Nephron (organoid): ENCODE measurements around the gene PRKCH.
A peak's percentile ranks its signal among the peaks of the same experiment; 100 is the strongest.

Source experiments
- H3K27ac Mint-ChIP-seq, 3 experiments: 2 replicates each; pipeline ENCODE4 v1.8.0; 2020; ENCODE audit warnings: mixed read lengths in 3 of 3, mild to moderate bottlenecking in 2 of 3, moderate library complexity in 1 of 3
- H3K27me3 Mint-ChIP-seq: 2 replicates; pipeline ENCODE4 v1.8.0; 2021; ENCODE audit warnings: low read depth, mild to moderate bottlenecking, moderate library complexity, mixed read lengths
- H3K36me3 Mint-ChIP-seq: 2 replicates; pipeline ENCODE4 v1.8.0; 2020; ENCODE audit warnings: low read depth, mixed read lengths
- H3K4me1 Mint-ChIP-seq: 2 replicates; pipeline ENCODE4 v1.8.0; 2020; ENCODE audit warnings: mixed read lengths
- H3K4me3 Mint-ChIP-seq, 3 experiments: 2 replicates each; pipeline ENCODE4 v1.8.0; 2020; ENCODE audit warnings: mild to moderate bottlenecking in 3 of 3, mixed read lengths in 3 of 3, moderate library complexity in 2 of 3
- H3K9me3 Mint-ChIP-seq: 2 replicates; pipeline ENCODE4 v1.8.0; 2020; ENCODE audit warnings: mixed read lengths
- TF ChIP-seq, protein P1 (sequence below), 3 experiments: fragments of 200-600 bp; sonication (generic); IDR thresholded peaks; one replicate each; pipeline ENCODE4 v1.5.0; 2021; ENCODE audit warnings: antibody characterized with exemption in 3 of 3; ENCODE audit not compliant: unreplicated experiment in 3 of 3

Gene PRKCH

DNA sequence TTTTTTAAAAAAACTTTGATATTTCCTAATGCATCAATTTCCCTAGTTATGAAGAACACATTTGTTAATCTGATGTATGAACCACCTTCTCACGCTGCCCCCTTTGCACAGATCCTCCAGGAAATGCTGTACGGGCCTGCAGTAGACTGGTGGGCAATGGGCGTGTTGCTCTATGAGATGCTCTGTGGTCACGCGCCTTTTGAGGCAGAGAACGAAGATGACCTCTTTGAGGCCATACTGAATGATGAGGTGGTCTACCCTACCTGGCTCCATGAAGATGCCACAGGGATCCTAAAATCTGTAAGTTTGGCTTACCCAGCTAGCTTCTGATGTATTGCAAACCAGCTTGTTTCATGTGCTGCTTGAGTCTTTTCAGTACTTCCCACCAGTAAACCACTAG is 208.9 kb downstream of the PRKCH start:
- TF ChIP-seq, protein P1, sequence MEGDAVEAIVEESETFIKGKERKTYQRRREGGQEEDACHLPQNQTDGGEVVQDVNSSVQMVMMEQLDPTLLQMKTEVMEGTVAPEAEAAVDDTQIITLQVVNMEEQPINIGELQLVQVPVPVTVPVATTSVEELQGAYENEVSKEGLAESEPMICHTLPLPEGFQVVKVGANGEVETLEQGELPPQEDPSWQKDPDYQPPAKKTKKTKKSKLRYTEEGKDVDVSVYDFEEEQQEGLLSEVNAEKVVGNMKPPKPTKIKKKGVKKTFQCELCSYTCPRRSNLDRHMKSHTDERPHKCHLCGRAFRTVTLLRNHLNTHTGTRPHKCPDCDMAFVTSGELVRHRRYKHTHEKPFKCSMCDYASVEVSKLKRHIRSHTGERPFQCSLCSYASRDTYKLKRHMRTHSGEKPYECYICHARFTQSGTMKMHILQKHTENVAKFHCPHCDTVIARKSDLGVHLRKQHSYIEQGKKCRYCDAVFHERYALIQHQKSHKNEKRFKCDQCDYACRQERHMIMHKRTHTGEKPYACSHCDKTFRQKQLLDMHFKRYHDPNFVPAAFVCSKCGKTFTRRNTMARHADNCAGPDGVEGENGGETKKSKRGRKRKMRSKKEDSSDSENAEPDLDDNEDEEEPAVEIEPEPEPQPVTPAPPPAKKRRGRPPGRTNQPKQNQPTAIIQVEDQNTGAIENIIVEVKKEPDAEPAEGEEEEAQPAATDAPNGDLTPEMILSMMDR (IDR thresholded peaks at IDR 0.05; ENCODE audit: unreplicated experiment in 3 of 3): no peak
- Mint-ChIP-seq H3K9me3 (no peaks in the 10 kb centered on the region), H3K4me1 (peaks cover 24% of the 10 kb centered on the region), H3K36me3 (no peaks in the 10 kb centered on the region), H3K27me3 (peaks cover 8% of the 10 kb centered on the region), H3K27ac (no peak overlapping the region), H3K4me3 (no peak overlapping the region)

DNA sequence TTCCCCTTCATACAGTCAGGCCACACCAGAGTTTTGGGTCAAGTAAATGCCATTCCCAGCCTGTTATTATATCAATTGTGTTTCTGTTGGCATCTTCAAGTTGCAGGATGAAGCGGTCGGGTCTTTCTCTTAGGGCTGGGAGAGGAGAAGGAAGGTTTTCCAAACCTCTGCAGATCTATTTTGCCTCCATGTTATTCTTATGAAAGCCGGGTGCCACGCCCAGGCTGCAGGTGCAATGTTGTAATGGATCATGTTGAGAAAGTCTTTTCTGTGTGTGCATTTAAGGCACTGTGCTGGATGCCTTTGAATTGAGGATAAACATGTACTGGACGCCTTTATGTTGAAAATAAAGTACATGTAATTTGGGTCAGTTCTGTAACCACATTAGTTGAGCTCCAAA is 209.5 kb downstream of the PRKCH start:
- no peak overlapping the region for H3K4me3 Mint-ChIP-seq
- H3K9me3 Mint-ChIP-seq: no peaks in the 10 kb centered on the region
- TF ChIP-seq, protein P1 (IDR thresholded peaks at IDR 0.05; ENCODE audit: unreplicated experiment in 3 of 3): no peak
- H3K36me3 Mint-ChIP-seq: no peaks in the 10 kb centered on the region
- H3K27ac Mint-ChIP-seq: no peak overlapping the region
- peaks cover 8% of the 10 kb centered on the region for H3K27me3 Mint-ChIP-seq
- peaks cover 24% of the 10 kb centered on the region for H3K4me1 Mint-ChIP-seq

DNA sequence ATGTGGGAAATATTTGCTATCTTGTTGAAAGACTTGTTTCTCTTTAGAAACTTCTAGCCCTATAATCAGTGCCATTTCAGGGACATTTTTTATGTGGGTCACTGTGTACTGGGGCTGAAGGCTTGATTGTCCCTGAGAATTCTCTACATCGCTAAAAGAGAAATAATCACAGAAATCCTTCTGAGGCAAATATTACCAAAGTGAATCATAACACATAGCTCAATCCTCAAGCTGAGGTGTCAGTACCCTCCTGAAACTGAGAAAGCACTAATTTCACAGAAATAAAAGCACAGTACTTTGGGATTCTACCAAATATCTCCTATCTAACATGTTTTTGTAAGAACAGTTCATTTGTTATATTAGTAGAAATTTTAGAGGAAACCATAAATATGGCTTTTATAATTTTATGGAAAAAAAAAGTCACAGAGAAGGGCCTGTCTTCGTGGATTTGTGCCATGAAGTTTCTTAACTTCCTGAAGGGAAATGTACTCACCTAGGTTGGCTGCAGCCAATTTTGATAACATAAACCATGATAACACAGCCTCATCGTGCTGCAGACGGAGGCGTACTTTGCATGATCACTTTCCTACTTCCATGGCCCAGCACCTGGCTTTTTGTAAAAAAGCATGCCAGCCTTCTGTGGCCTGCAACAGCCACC is 210.2 kb downstream of the PRKCH start:
- TF ChIP-seq, protein P1 (IDR thresholded peaks at IDR 0.05; ENCODE audit: unreplicated experiment in 3 of 3): no peak
- peaks cover 31% of the 10 kb centered on the region for H3K4me1 Mint-ChIP-seq
- no peaks in the 10 kb centered on the region for H3K36me3 Mint-ChIP-seq
- H3K27ac Mint-ChIP-seq: no peak overlapping the region
- H3K9me3 Mint-ChIP-seq: no peaks in the 10 kb centered on the region
- no peak overlapping the region for H3K4me3 Mint-ChIP-seq
- H3K27me3 Mint-ChIP-seq: peaks cover 8% of the 10 kb centered on the region

DNA sequence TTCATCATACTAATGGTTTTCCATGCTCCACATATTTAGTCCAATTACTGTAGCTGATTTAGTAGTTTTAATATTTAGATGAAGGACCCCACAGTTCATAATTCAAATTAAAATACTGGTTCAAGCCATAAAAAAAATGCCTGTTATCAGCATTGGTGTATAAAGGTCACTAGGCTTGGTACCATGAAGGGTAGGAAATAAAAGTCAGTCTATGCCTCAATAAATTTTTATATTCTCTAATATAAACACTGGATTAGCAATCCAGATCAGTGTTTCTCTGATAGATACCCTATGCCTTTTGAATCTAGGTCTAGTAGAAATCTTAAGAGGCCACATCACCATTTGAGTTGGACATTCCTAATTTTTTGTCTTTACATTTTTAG is 210.7 kb downstream of the PRKCH start:
- no peak overlapping the region for H3K4me3 Mint-ChIP-seq
- H3K36me3 Mint-ChIP-seq: no peaks in the 10 kb centered on the region
- peaks cover 35% of the 10 kb centered on the region for H3K4me1 Mint-ChIP-seq
- TF ChIP-seq, protein P1 (IDR thresholded peaks at IDR 0.05; ENCODE audit: unreplicated experiment in 3 of 3): no peak
- no peak overlapping the region for H3K27ac Mint-ChIP-seq
- H3K27me3 Mint-ChIP-seq: peaks cover 8% of the 10 kb centered on the region
- H3K9me3 Mint-ChIP-seq: no peaks in the 10 kb centered on the region

DNA sequence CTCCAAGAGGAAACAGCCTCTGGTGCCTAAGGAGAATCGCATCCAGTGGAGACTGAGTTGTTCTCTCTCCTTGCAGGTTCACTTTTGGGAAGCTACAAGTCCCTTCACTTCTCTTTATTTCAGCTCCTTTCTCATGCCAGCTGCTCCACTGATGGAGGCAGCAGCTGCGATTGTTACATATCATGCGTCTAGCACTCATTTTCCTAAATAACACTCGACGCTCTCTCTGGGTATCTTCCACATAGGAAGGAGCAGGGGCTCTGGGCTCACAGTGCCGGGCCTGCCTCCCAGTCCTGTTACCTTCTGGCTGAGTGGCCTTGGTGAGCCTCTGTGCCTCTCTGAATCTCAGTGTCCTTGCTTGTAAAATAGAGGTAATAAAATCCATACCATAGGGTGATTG is 211.4 kb downstream of the PRKCH start:
- TF ChIP-seq, protein P1 (IDR thresholded peaks at IDR 0.05; ENCODE audit: unreplicated experiment in 3 of 3): no peak
- Mint-ChIP-seq H3K27me3 (peaks cover 8% of the 10 kb centered on the region), H3K4me3 (no peak overlapping the region), H3K9me3 (no peaks in the 10 kb centered on the region), H3K36me3 (no peaks in the 10 kb centered on the region), H3K27ac (peak overlapping the region in 1 of 3 experiments; percentile 11), H3K4me1 (peaks cover 35% of the 10 kb centered on the region)
